Stimulated activated effector memory CD8-positive, alpha-beta T cell treated with anti-CD3 and anti-CD28 coated beads, Interleukin-12 subunit alpha, Interleukin-12 subunit beta, amount 100 ng/mL, for 72 hours (primary cell): ENCODE data around the gene SLC25A25.

Experiments
- ATAC-seq: fragments of 150-1000 bp; cut with Tn5 transposase; 2 replicates; pipeline ENCODE4 v1.10.0; 2021
- DNase-seq, 2 donors: peaks; one replicate each; pipeline ENCODE4 v3.0.0; 2021 to 2022; ENCODE audit warnings: low spot score in 2 of 2
- H3K27ac Mint-ChIP-seq: one replicate; pipeline ENCODE4 v1.8.0; 2022; ENCODE audit warnings: mild to moderate bottlenecking, mixed read lengths
- H3K36me3 Mint-ChIP-seq: one replicate; pipeline ENCODE4 v1.8.0; 2022; ENCODE audit warnings: mild to moderate bottlenecking, mixed read lengths
- H3K4me1 Mint-ChIP-seq: one replicate; pipeline ENCODE4 v1.8.0; 2022; ENCODE audit warnings: mixed read lengths
- H3K4me3 Mint-ChIP-seq: one replicate; pipeline ENCODE4 v1.8.0; 2022; ENCODE audit warnings: mild to moderate bottlenecking, mixed read lengths
- H3K9me3 Mint-ChIP-seq: one replicate; pipeline ENCODE4 v1.8.0; 2022; ENCODE audit warnings: mixed read lengths

The SLC25A25 gene

DNA sequence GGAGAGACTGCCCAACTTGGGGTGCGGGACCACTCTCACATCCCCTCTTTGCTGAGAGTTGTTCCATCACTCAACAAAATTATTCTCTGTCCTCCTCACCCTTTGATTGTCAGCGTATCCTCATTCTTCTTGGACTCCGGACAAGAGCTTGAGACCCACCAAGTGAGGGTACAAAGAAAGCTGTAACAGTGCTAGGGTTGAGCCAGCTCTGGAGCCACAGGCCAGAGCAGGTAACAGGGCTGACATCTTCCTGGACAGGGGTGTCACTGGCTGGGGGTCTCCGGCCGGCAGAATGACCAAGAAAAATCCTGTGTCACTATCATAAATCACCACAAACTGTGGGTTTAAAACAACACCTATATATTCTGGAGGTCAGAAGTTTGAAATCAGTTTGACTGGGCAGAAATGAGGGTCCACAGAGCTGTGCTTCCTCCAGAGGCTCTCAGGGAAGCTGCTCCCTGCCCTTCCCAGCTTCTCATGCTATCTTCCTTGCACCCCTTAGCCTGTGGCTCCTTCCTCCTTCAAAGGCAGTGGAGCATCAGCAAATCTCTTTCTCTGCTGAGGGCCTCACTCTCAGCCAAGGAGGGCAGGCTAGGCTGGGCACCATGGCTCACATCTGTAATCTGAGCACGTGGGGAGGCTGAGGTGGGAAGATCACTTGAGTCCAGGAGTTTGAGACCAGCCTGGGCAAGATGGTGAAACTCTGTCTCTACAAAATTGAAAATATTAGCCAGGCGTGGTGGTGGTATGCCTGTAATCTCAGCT is 87.9 kb downstream of the SLC25A25 start:
- Mint-ChIP-seq H3K4me3 (no peak overlapping the region), H3K36me3 (peaks cover under 1% of the 10 kb centered on the region), H3K9me3 (no peaks in the 10 kb centered on the region), H3K4me1 (peaks cover 10% of the 10 kb centered on the region), H3K27ac (no peak overlapping the region)
- DNase-seq (no peak), ATAC-seq (no peak)
